HTR-8/SVneo (cell line): ENCODE measurements around the gene EXOC7.

Experiments used
- DNase-seq: peaks from one replicate; pipeline ENCODE4 v3.0.0; 2011; ENCODE audit warnings: low spot score, mixed read lengths; ENCODE audit not compliant: insufficient read length
- FAIRE-seq: peaks from 2 replicates; lab custom pipeline; 2011; peaks lifted over from hg19 to GRCh38; lab: Jason Lieb, UNC

Gene EXOC7

GRCh38 chr17:76103274-76104139 lies at the start of gene EXOC7:
Gene EXOC7, minus strand, starts transcription at chr17:76103787. Its CDS starts 95 bp downstream, at chr17:76103692.
- FAIRE-seq, result peak; percentile 80
- DNase-seq, result peak; percentile 99

- DNase-seq (no peak), FAIRE-seq (no peak)
These were observed 49.6 kb upstream of the EXOC7 start for GRCh38 chr17:76153202-76153601.

GRCh38 chr17:76152591-76152990 lies 49.0 kb upstream of the EXOC7 start:
- DNase-seq (no peak), FAIRE-seq (no peak)

- DNase-seq, result no peak
- no peak for FAIRE-seq
These were observed 48.4 kb upstream of the EXOC7 start for GRCh38 chr17:76151896-76152454.

GRCh38 chr17:76150712-76151622 lies 47.4 kb upstream of the EXOC7 start:
- FAIRE-seq, result no peak
- DNase-seq, result no peak

- FAIRE-seq (no peak), DNase-seq (no peak)
These were observed 45.6 kb upstream of the EXOC7 start for GRCh38 chr17:76149214-76149613.

- DNase-seq (no peak), FAIRE-seq (no peak)
These were observed 44.4 kb upstream of the EXOC7 start for GRCh38 chr17:76148015-76148326.

- peak; percentile 59 for DNase-seq
- FAIRE-seq, result no peak
These were observed 43.8 kb upstream of the EXOC7 start for GRCh38 chr17:76147211-76148014.

- no peak for DNase-seq
- FAIRE-seq, result peak; percentile 13
These were observed 42.7 kb upstream of the EXOC7 start for GRCh38 chr17:76146053-76146851.

GRCh38 chr17:76145231-76146052 lies 41.9 kb upstream of the EXOC7 start:
- DNase-seq (no peak), FAIRE-seq (no peak)

GRCh38 chr17:76142585-76143041 lies 39.0 kb upstream of the EXOC7 start:
- FAIRE-seq, result peak; percentile 60
- DNase-seq, result no peak

GRCh38 chr17:76142039-76142584 lies 38.5 kb upstream of the EXOC7 start:
- FAIRE-seq, result peak; percentile 67
- no peak for DNase-seq

GRCh38 chr17:76141212-76142038 lies 37.8 kb upstream of the EXOC7 start, which contains the start of gene FOXJ1:
Gene FOXJ1, minus strand, starts transcription at chr17:76141245. Its CDS starts 850 bp downstream, at chr17:76140395.
- DNase-seq (peak; percentile 99), FAIRE-seq (peak; percentile 95)

GRCh38 chr17:76140661-76141211 lies 37.1 kb upstream of the EXOC7 start:
- FAIRE-seq, result no peak
- no peak for DNase-seq

- FAIRE-seq, result peak; percentile 36
- DNase-seq, result no peak
These were observed 36.4 kb upstream of the EXOC7 start for GRCh38 chr17:76139801-76140660.
